GM18526 (cell line): Measurements from ENCODE around the gene GPR75.

Experiments
- POLR2A ChIP-seq: IDR thresholded peaks from 3 replicates; pipeline ENCODE4 v1.6.1; 2011; ENCODE audit not compliant: insufficient read length; ENCODE audit errors: extremely low read depth

Gene GPR75

DNA sequence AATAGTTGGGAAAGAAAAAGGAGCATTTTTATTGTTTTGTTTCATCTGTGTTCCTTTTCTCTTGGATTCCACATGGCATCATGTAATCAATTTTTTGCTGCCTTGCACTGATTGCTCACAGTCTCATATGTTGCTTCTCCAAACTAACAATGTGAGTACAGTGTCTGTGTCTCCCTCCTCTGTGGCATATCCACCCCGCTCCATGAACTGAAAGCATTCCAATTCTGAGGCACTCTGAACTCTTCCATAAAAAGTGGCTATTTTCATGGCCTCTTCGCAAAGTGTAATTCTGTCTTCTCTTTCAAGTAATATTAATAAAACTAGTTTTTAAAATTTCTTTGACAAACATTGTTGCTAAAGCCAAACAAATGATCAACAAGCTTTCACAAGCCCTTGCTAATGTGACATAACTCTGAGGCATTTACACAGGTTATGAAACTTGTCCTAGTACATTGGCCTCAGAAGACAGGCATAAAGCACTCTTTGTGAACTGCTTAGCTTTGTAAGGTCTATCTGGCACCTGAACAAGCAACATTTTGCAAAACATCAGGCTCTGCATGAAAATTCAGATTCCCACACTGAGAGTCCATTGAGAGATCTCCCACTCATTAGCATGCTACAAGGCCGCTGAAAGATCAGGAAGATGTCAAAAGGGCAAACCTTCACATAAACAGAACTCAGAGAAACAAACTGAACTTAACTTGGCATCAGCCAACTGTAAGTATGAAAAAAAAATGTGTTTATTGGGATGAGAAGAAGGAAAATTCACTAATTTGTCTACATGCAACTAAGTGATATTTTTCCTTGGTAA is 33.0 kb downstream of the GPR75 start:
- TF ChIP-seq POLR2A: no peak

DNA sequence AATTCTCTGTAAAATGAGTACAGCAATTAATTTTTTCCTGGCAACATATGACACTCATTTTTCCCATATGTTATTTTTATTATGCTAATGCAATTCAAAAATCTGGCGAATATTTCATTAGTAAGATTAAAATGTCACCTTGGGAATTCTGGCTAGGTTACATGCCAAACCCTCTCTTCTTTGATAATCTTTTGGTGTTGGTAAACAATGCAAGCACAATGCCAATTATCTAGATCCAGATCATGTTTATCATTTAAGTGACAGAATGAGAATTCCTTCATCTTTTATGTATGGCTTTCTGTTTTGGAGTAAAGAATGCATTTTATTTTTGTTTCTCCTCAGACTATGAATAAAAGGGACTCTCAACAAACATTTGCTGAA is 33.7 kb downstream of the GPR75 start:
- TF ChIP-seq POLR2A: no peak

DNA sequence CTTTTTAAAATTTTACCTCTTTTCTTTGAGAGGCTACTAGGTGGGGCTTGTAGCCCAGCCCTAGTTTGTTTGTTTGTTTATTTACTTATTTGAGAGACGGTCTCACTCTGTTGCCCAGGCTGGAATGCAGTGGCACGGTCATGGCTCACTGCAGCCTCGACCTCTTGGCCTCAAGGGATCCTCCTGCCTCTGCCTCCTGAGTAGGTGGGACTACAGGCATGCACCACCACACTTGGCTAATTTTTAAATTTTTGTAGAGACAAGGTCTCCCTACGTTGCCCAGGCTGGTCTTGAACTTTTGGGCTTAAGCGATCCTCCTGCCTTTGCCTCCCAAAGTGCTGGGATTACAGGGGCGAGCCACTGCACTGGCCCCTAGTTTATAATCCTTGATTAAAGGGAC is 38.0 kb downstream of the GPR75 start:
- no peak for TF ChIP-seq POLR2A

- TF ChIP-seq POLR2A: no peak
These were observed 39.1 kb downstream of the GPR75 start for GRCh38 chr2:53820711-53821110.

DNA sequence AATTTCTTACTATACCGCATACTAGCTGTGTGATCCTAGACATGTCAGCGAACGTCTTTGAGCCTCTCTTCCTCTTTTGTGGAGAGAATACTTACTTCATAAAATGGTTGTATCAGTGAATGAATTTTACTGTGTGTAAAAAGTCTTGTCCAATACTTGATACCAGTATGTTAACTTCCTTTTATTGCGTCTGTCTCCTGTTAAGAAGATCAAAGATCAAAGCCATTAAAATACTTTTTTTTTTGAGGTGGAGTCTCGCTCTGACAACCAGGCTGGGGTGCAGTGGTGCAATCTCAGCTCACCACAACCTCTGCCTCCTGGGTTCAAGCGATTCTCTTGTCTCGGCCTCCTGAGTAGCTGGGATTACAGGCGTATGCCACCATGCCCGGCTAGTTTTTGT is 39.7 kb downstream of the GPR75 start:
- TF ChIP-seq POLR2A: no peak

DNA sequence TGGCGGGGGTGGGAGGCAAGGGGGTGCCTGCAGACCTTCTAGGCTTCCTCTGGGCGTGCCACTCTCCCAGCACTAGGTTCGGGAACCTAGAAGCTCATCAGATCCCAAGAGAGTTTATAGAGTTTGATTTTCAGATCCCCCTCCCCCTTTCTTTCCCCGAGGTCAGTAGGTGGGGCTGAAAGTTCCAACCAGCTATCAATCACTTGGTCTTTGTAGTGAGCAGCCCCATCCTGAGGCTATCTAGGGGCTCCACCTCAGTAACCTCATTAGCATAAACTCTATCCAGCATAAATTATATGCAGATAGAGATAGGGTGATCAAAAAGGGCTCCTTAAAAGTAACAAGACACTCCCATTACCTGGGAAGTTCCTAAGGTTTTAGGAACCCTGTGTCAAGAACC is 40.1 kb downstream of the GPR75 start:
- no peak for TF ChIP-seq POLR2A

GRCh38 chr2:53818854-53819435 is 40.8 kb downstream of the GPR75 start:
- TF ChIP-seq POLR2A: no peak

GRCh38 chr2:53813151-53813550 is 46.6 kb downstream of the GPR75 start:
- TF ChIP-seq POLR2A: no peak

- no peak for TF ChIP-seq POLR2A
These were observed 48.2 kb downstream of the GPR75 start for GRCh38 chr2:53811601-53812000.
